ENCODE results near the gene DTX3. TPM values are rescaled to one million over a fixed set of nuclear protein-coding genes. Genes with fewer than 3 reads are reported as not detected.

The DTX3 gene
- polyA plus RNA-seq, 1 donor from 2014 or later: 141 TPM

- TF ChIP-seq EP300 (conservative IDR thresholded peaks at IDR 0.05; ENCODE audit: poor library complexity, severe bottlenecking): no peak
- no peak for TF ChIP-seq POLR2AphosphoS5 (IDR thresholded peaks at IDR 0.05)
- no peak for TF ChIP-seq TAF1 (IDR thresholded peaks at IDR 0.05; ENCODE audit: low read depth)
- TF ChIP-seq EZH2 (IDR thresholded peaks at IDR 0.05; ENCODE audit: borderline replicate concordance, insufficient read depth, low read length, poor library complexity, severe bottlenecking): no peak
- TF ChIP-seq CTCF (IDR thresholded peaks at IDR 0.05; ENCODE audit: poor library complexity, severe bottlenecking): no peak
- TF ChIP-seq, protein P1, sequence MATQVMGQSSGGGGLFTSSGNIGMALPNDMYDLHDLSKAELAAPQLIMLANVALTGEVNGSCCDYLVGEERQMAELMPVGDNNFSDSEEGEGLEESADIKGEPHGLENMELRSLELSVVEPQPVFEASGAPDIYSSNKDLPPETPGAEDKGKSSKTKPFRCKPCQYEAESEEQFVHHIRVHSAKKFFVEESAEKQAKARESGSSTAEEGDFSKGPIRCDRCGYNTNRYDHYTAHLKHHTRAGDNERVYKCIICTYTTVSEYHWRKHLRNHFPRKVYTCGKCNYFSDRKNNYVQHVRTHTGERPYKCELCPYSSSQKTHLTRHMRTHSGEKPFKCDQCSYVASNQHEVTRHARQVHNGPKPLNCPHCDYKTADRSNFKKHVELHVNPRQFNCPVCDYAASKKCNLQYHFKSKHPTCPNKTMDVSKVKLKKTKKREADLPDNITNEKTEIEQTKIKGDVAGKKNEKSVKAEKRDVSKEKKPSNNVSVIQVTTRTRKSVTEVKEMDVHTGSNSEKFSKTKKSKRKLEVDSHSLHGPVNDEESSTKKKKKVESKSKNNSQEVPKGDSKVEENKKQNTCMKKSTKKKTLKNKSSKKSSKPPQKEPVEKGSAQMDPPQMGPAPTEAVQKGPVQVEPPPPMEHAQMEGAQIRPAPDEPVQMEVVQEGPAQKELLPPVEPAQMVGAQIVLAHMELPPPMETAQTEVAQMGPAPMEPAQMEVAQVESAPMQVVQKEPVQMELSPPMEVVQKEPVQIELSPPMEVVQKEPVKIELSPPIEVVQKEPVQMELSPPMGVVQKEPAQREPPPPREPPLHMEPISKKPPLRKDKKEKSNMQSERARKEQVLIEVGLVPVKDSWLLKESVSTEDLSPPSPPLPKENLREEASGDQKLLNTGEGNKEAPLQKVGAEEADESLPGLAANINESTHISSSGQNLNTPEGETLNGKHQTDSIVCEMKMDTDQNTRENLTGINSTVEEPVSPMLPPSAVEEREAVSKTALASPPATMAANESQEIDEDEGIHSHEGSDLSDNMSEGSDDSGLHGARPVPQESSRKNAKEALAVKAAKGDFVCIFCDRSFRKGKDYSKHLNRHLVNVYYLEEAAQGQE (IDR thresholded peaks at IDR 0.05; ENCODE audit: borderline replicate concordance): no peak
- H3K27ac ChIP-seq (ENCODE audit: low read length): no peak overlapping the region
- H2AFZ ChIP-seq (ENCODE audit: low read depth, low read length): no peak overlapping the region
- H3K79me2 ChIP-seq (replicated peaks; ENCODE audit: insufficient read depth, low read length): no peaks in the 10 kb centered on the region
- no peak overlapping the region for H3K4me2 ChIP-seq (ENCODE audit: low read length)
- H3K9ac ChIP-seq (ENCODE audit: low read length): no peak overlapping the region
- no peaks in the 10 kb centered on the region for H3K9me2 ChIP-seq (ENCODE audit: insufficient read depth, low read length)
- no peaks in the 10 kb centered on the region for H3F3A ChIP-seq (ENCODE audit: insufficient read depth, low read length, poor library complexity, severe bottlenecking)
- H4K20me1 ChIP-seq (ENCODE audit: insufficient read depth): no peaks in the 10 kb centered on the region
- no peaks in the 10 kb centered on the region for H3K9me3 ChIP-seq (ENCODE audit: low read length)
- H3K36me3 ChIP-seq (ENCODE audit: insufficient read depth, low read length): peaks cover 9% of the 10 kb centered on the region
- H3K27me3 ChIP-seq (ENCODE audit: insufficient read depth, low read depth, low read length): no peaks in the 10 kb centered on the region
- no peak overlapping the region for H3K4me3 ChIP-seq (ENCODE audit: low read length)
Measured at GRCh38 chr12:57584050-57584449, 20.6 kb upstream of the DTX3 start.

DNA sequence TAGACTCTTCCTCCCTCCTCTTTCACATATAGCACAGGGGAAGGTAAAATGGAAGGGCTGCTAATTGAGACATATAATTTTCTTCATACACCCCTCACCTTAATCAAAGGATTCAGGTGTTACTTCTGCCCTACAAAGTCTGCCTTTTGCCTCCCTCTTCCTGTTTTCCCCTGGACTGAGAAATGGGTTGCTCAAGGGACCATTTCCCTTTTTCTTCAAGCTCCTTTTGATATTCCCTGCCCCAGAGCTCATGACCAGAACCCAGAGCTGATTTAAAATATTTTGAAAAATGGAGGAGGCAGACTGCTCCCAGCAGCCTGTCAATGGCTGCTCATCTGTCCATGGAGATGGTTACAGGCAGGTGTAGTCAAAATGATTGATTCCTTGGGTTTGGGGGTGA, 19.9 kb upstream of the DTX3 start:
- Histone ChIP-seq H3K27me3 (ENCODE audit: insufficient read depth, low read depth, low read length) (no peaks in the 10 kb centered on the region), H3K9me2 (ENCODE audit: insufficient read depth, low read length) (no peaks in the 10 kb centered on the region), H3K36me3 (ENCODE audit: insufficient read depth, low read length) (peaks cover 8% of the 10 kb centered on the region), H3K4me3 (ENCODE audit: low read length) (no peak overlapping the region), H3K4me2 (ENCODE audit: low read length) (no peak overlapping the region), H3F3A (ENCODE audit: insufficient read depth, low read length, poor library complexity, severe bottlenecking) (no peaks in the 10 kb centered on the region), H2AFZ (ENCODE audit: low read depth, low read length) (no peak overlapping the region), H4K20me1 (ENCODE audit: insufficient read depth) (no peaks in the 10 kb centered on the region), H3K79me2 (replicated peaks; ENCODE audit: insufficient read depth, low read length) (no peaks in the 10 kb centered on the region), H3K27ac (ENCODE audit: low read length) (no peak overlapping the region), H3K9me3 (ENCODE audit: low read length) (no peaks in the 10 kb centered on the region), H3K9ac (ENCODE audit: low read length) (no peak overlapping the region)
- no peak for TF ChIP-seq EZH2 (IDR thresholded peaks at IDR 0.05; ENCODE audit: borderline replicate concordance, insufficient read depth, low read length, poor library complexity, severe bottlenecking)
- no peak for TF ChIP-seq RAD21 (conservative IDR thresholded peaks at IDR 0.05)
- no peak for TF ChIP-seq SMC3 (conservative IDR thresholded peaks at IDR 0.05; ENCODE audit: poor library complexity)
- no peak for TF ChIP-seq CTCF (IDR thresholded peaks at IDR 0.05; ENCODE audit: poor library complexity, severe bottlenecking)
- no peak for TF ChIP-seq POLR2AphosphoS5 (IDR thresholded peaks at IDR 0.05)
- TF ChIP-seq, protein P1 (IDR thresholded peaks at IDR 0.05; ENCODE audit: borderline replicate concordance): no peak
- TF ChIP-seq MXI1 (conservative IDR thresholded peaks at IDR 0.05; ENCODE audit: poor library complexity, severe bottlenecking): no peak
- no peak for TF ChIP-seq TAF1 (IDR thresholded peaks at IDR 0.05; ENCODE audit: low read depth)
- no peak for TF ChIP-seq EP300 (conservative IDR thresholded peaks at IDR 0.05; ENCODE audit: poor library complexity, severe bottlenecking)
